OCI-LY7 (cell line): Measurements from ENCODE around the gene NXF3. TPM values are rescaled to one million over a fixed set of nuclear protein-coding genes. Genes with fewer than 3 reads are reported as not detected.

ENCODE experiments used
- total RNA-seq, 2 experiments: library from RNA; depleted of rRNA in 1 of 2; stranded (reverse); fragments of >200 nt in 1 of 2; shearing (Covaris generic) in 1 of 2; gene quantifications; 2 replicates each; pipeline ENCODE4 v1.2.3, GENCODE V29; 2014 to 2022

The NXF3 gene
- total RNA-seq, 2 experiments from 2014 or later, result not detected

Other genes starting within 250 kb of the NXF3 start
- 0.19 and 0.23 TPM in 2 replicates for gene RAB40AL, start 155.9 kb downstream of the NXF3 start, total RNA-seq (2014; rRNA removed; shearing (Covaris generic))
- gene RAB40AL, start 155.9 kb downstream of the NXF3 start, total RNA-seq (2022), result 0.38 and 0.76 TPM in 2 replicates
- not detected in 2 replicates for gene BEX1, start 29.0 kb downstream of the NXF3 start, total RNA-seq (2014; rRNA removed; shearing (Covaris generic))
- not detected in 2 replicates for gene BEX1, start 29.0 kb downstream of the NXF3 start, total RNA-seq (2022)
- not detected in 2 replicates for gene BEX4, start 122.0 kb upstream of the NXF3 start, total RNA-seq (2014; rRNA removed; shearing (Covaris generic))
- not detected in 2 replicates for gene BEX4, start 122.0 kb upstream of the NXF3 start, total RNA-seq (2022)
- 26.8 and 33.9 TPM in 2 replicates for gene TCEAL8, start 162.0 kb upstream of the NXF3 start, total RNA-seq (2014; rRNA removed; shearing (Covaris generic))
- gene TCEAL8, start 162.0 kb upstream of the NXF3 start, total RNA-seq (2022), result 31.2 and 32.6 TPM in 2 replicates
- gene TCEAL5, start 183.6 kb upstream of the NXF3 start, total RNA-seq (2014; rRNA removed; shearing (Covaris generic)), result not detected in 2 replicates
- not detected in 2 replicates for gene TCEAL5, start 183.6 kb upstream of the NXF3 start, total RNA-seq (2022)
- 4.9 and 7.5 TPM in 2 replicates for gene BEX2, start 217.8 kb upstream of the NXF3 start, total RNA-seq (2014; rRNA removed; shearing (Covaris generic))
- 4.4 and 5.7 TPM in 2 replicates for gene BEX2, start 217.8 kb upstream of the NXF3 start, total RNA-seq (2022)
- gene TCEAL7, start 237.1 kb upstream of the NXF3 start, total RNA-seq (2014; rRNA removed; shearing (Covaris generic)), result not detected in 2 replicates
- gene TCEAL7, start 237.1 kb upstream of the NXF3 start, total RNA-seq (2022), result not detected in 2 replicates